ENCODE results near the gene ACOT4.
A peak's percentile ranks its signal among the peaks of the same experiment; 100 is the strongest.

ACOT4 gene

GRCh38 chr14:73613419-73613963 is 21.8 kb downstream of the ACOT4 start:
- Histone ChIP-seq H3K4me3 (ENCODE audit: low read depth, low read length) (peak overlapping the region; percentile 65; the same call in 1 of the 2 replicates), H3K36me3 (no peaks in the 10 kb centered on the region), H3K27me3 (no peaks in the 10 kb centered on the region), H3K9me3 (no peaks in the 10 kb centered on the region), H3K4me1 (no peaks in the 10 kb centered on the region)
- TF ChIP-seq CTCF (IDR thresholded peaks at IDR 0.05; ENCODE audit: low read depth, low read length): no peak
- DNase-seq: no peak

GRCh38 chr14:73616831-73617230 is 25.2 kb downstream of the ACOT4 start:
- no peak for DNase-seq
- no peaks in the 10 kb centered on the region for H3K36me3 ChIP-seq
- no peak for TF ChIP-seq CTCF (IDR thresholded peaks at IDR 0.05; ENCODE audit: low read depth, low read length)
- H3K4me3 ChIP-seq (ENCODE audit: low read depth, low read length): no peak overlapping the region
- no peaks in the 10 kb centered on the region for H3K9me3 ChIP-seq
- H3K4me1 ChIP-seq: no peaks in the 10 kb centered on the region
- no peaks in the 10 kb centered on the region for H3K27me3 ChIP-seq

GRCh38 chr14:73619524-73619923 is 27.9 kb downstream of the ACOT4 start:
- Histone ChIP-seq H3K36me3 (no peaks in the 10 kb centered on the region), H3K9me3 (no peaks in the 10 kb centered on the region), H3K4me3 (ENCODE audit: low read depth, low read length) (no peak overlapping the region), H3K27me3 (no peaks in the 10 kb centered on the region), H3K4me1 (no peaks in the 10 kb centered on the region)
- no peak for DNase-seq
- no peak for TF ChIP-seq CTCF (IDR thresholded peaks at IDR 0.05; ENCODE audit: low read depth, low read length)

- no peak for TF ChIP-seq CTCF (IDR thresholded peaks at IDR 0.05; ENCODE audit: low read depth, low read length)
- Histone ChIP-seq H3K27me3 (no peaks in the 10 kb centered on the region), H3K36me3 (no peaks in the 10 kb centered on the region), H3K4me1 (no peaks in the 10 kb centered on the region), H3K4me3 (ENCODE audit: low read depth, low read length) (no peak overlapping the region), H3K9me3 (no peaks in the 10 kb centered on the region)
- no peak for DNase-seq
Observed at GRCh38 chr14:73620268-73620667, 28.6 kb downstream of the ACOT4 start.

GRCh38 chr14:73623504-73624054 is 31.9 kb downstream of the ACOT4 start:
- Histone ChIP-seq H3K27me3 (no peaks in the 10 kb centered on the region), H3K36me3 (no peaks in the 10 kb centered on the region), H3K4me3 (ENCODE audit: low read depth, low read length) (no peak overlapping the region), H3K4me1 (no peaks in the 10 kb centered on the region), H3K9me3 (no peaks in the 10 kb centered on the region; the same call in 1 of the 2 replicates)
- DNase-seq: no peak
- no peak for TF ChIP-seq CTCF (IDR thresholded peaks at IDR 0.05; ENCODE audit: low read depth, low read length)

GRCh38 chr14:73625706-73626105 is 34.0 kb downstream of the ACOT4 start:
- no peaks in the 10 kb centered on the region for H3K36me3 ChIP-seq
- peaks cover 6% of the 10 kb centered on the region; the same call in 1 of the 2 replicates for H3K4me1 ChIP-seq
- H3K9me3 ChIP-seq: no peaks in the 10 kb centered on the region; the same call in 1 of the 2 replicates
- no peak for TF ChIP-seq CTCF (IDR thresholded peaks at IDR 0.05; ENCODE audit: low read depth, low read length)
- no peak overlapping the region for H3K4me3 ChIP-seq (ENCODE audit: low read depth, low read length)
- DNase-seq: no peak
- H3K27me3 ChIP-seq: no peaks in the 10 kb centered on the region
